HG03571 (cell line): Measurements from ENCODE around the gene SYNE1.
"Not testable (repeated sequence)": the region's sequence is repeated elsewhere in the genome, so short reads cannot be mapped to it uniquely, and the experiment has no call there.

ENCODE experiments used
- ATAC-seq: cut with Tn5 transposase; IDR thresholded peaks from one replicate; pipeline ENCODE4 v1.9.1; 2021; ENCODE audit not compliant: unreplicated experiment

The SYNE1 gene

GRCh38 chr6:152499931-152500330 lies 137.2 kb downstream of the SYNE1 start:
- no peak for ATAC-seq

GRCh38 chr6:152496731-152497130 lies 140.4 kb downstream of the SYNE1 start:
- no peak for ATAC-seq

- not testable (repeated sequence) for ATAC-seq
Measured at GRCh38 chr6:152495456-152495855, 141.7 kb downstream of the SYNE1 start.

- ATAC-seq = not testable (repeated sequence)
Measured at GRCh38 chr6:152492281-152492680, 144.9 kb downstream of the SYNE1 start.

GRCh38 chr6:152491501-152491900 lies 145.7 kb downstream of the SYNE1 start:
- ATAC-seq = not testable (repeated sequence)

GRCh38 chr6:152490971-152491378 lies 146.2 kb downstream of the SYNE1 start:
- not testable (repeated sequence) for ATAC-seq

GRCh38 chr6:152484806-152485205 lies 152.4 kb downstream of the SYNE1 start:
- ATAC-seq = no peak

- no peak for ATAC-seq
Measured at GRCh38 chr6:152482289-152482688, 154.9 kb downstream of the SYNE1 start.

- ATAC-seq = no peak
Measured at GRCh38 chr6:152478377-152479010, 158.7 kb downstream of the SYNE1 start.

GRCh38 chr6:152474354-152474753 lies 162.8 kb downstream of the SYNE1 start:
- no peak for ATAC-seq

- ATAC-seq = no peak
Measured at GRCh38 chr6:152472325-152472724, 164.8 kb downstream of the SYNE1 start.

GRCh38 chr6:152471456-152472265 lies 165.5 kb downstream of the SYNE1 start:
- no peak for ATAC-seq

GRCh38 chr6:152463164-152463563 lies 174.0 kb downstream of the SYNE1 start:
- ATAC-seq = no peak

GRCh38 chr6:152462716-152463115 lies 174.4 kb downstream of the SYNE1 start:
- no peak for ATAC-seq

- no peak for ATAC-seq
Measured at GRCh38 chr6:152461556-152461955, 175.6 kb downstream of the SYNE1 start.

- no peak for ATAC-seq
Measured at GRCh38 chr6:152458648-152459644, 178.2 kb downstream of the SYNE1 start.

GRCh38 chr6:152457949-152458624 lies 179.1 kb downstream of the SYNE1 start:
- ATAC-seq = no peak

- ATAC-seq = no peak
Measured at GRCh38 chr6:152454003-152454402, 183.2 kb downstream of the SYNE1 start.

- ATAC-seq = no peak
Measured at GRCh38 chr6:152453421-152453820, 183.7 kb downstream of the SYNE1 start.

GRCh38 chr6:152452639-152453038 lies 184.5 kb downstream of the SYNE1 start:
- ATAC-seq = no peak

GRCh38 chr6:152450519-152450918 lies 186.6 kb downstream of the SYNE1 start:
- ATAC-seq = no peak
